GM12864 (cell line): ENCODE results near the gene FAM135A.
A peak's percentile ranks its signal among the peaks of the same experiment; 100 is the strongest.

Experiments
- DNase-seq: peaks from one replicate; pipeline ENCODE4 v3.0.0-alpha.2; 2011; ENCODE audit warnings: low read depth
- H3K4me3 ChIP-seq: 2 replicates; pipeline ENCODE4 v1.5.1; 2011; ENCODE audit warnings: mild to moderate bottlenecking, low read depth, low read length, control low read depth
- CTCF ChIP-seq: IDR thresholded peaks from 2 replicates; pipeline ENCODE4 v1.5.1; 2011; ENCODE audit warnings: low read depth, mild to moderate bottlenecking, moderate library complexity, low read length, control low read depth, inconsistent platforms; ENCODE audit errors: missing control alignments

FAM135A gene

GRCh38 chr6:70413114-70413991 lies at the start of gene FAM135A:
TSS of gene FAM135A (plus strand) at chr6:70413508. CDS start at chr6:70428343, 14,835 bp downstream.
- no peak for TF ChIP-seq CTCF
- DNase-seq: peak; percentile 94
- H3K4me3 ChIP-seq: peak within 1 kb of the TSS; percentile 98

GRCh38 chr6:70363741-70364493 lies 49.4 kb upstream of the FAM135A start:
- TF ChIP-seq CTCF: no peak
- DNase-seq: no peak
- H3K4me3 ChIP-seq: no peak overlapping the region

GRCh38 chr6:70369332-70369950 lies 43.9 kb upstream of the FAM135A start:
- DNase-seq: no peak
- peak; percentile 95 for TF ChIP-seq CTCF
- H3K4me3 ChIP-seq: no peak overlapping the region

- DNase-seq: no peak
- TF ChIP-seq CTCF: no peak
- no peak overlapping the region for H3K4me3 ChIP-seq
Measured at GRCh38 chr6:70370496-70370895, 42.8 kb upstream of the FAM135A start.

GRCh38 chr6:70371454-70372105 lies 41.7 kb upstream of the FAM135A start:
- peak; percentile 54 for TF ChIP-seq CTCF
- no peak overlapping the region for H3K4me3 ChIP-seq
- peak; percentile 25 for DNase-seq

GRCh38 chr6:70375166-70375565 lies 38.1 kb upstream of the FAM135A start:
- H3K4me3 ChIP-seq: no peak overlapping the region
- DNase-seq: no peak

More at GRCh38 chr6:70375166-70375565, 38.1 kb upstream of the FAM135A start:
- no peak for TF ChIP-seq CTCF
